SH-SY5Y (cell line): ENCODE data around the gene FTSJ1.

Experiments used
- GATA2 ChIP-seq: IDR thresholded peaks from 2 replicates; pipeline ENCODE4 v1.6.1; 2011; ENCODE audit warnings: mild to moderate bottlenecking, low read depth, low read length
- GATA3 ChIP-seq: IDR thresholded peaks from 2 replicates; pipeline ENCODE4 v1.6.1; 2011; ENCODE audit warnings: low read depth, mild to moderate bottlenecking, low read length, moderate library complexity

Gene FTSJ1

GRCh38 chrX:48480142-48480541 is 4.1 kb downstream of the FTSJ1 start:
- TF ChIP-seq GATA2: no peak

- no peak for TF ChIP-seq GATA3
- no peak for TF ChIP-seq GATA2
Measured at GRCh38 chrX:48480583-48480982, 4.6 kb downstream of the FTSJ1 start.

GRCh38 chrX:48482526-48482925 is 6.5 kb downstream of the FTSJ1 start:
- TF ChIP-seq GATA3: no peak
- TF ChIP-seq GATA2: no peak

GRCh38 chrX:48487362-48487798 is 11.4 kb downstream of the FTSJ1 start:
- no peak for TF ChIP-seq GATA2
- no peak for TF ChIP-seq GATA3

GRCh38 chrX:48488034-48488433 is 12.0 kb downstream of the FTSJ1 start:
- TF ChIP-seq GATA3 (no peak), GATA2 (no peak)

- TF ChIP-seq GATA2: no peak
- TF ChIP-seq GATA3: no peak
Measured at GRCh38 chrX:48489296-48489695, 13.3 kb downstream of the FTSJ1 start.

GRCh38 chrX:48489892-48490291 is 13.9 kb downstream of the FTSJ1 start:
- TF ChIP-seq GATA3 (no peak), GATA2 (no peak)

- TF ChIP-seq GATA2: no peak
- TF ChIP-seq GATA3: no peak
Measured at GRCh38 chrX:48490661-48491060, 14.7 kb downstream of the FTSJ1 start.

GRCh38 chrX:48491809-48492208 is 15.8 kb downstream of the FTSJ1 start:
- no peak for TF ChIP-seq GATA3
- no peak for TF ChIP-seq GATA2

GRCh38 chrX:48492293-48492910 is 16.4 kb downstream of the FTSJ1 start:
- TF ChIP-seq GATA2 (no peak), GATA3 (no peak)

- TF ChIP-seq GATA3 (no peak), GATA2 (no peak)
Measured at GRCh38 chrX:48493890-48494364, 17.9 kb downstream of the FTSJ1 start.

- TF ChIP-seq GATA2: no peak
- TF ChIP-seq GATA3: no peak
Measured at GRCh38 chrX:48496660-48497059, 20.7 kb downstream of the FTSJ1 start.

GRCh38 chrX:48497871-48498270 is 21.9 kb downstream of the FTSJ1 start:
- TF ChIP-seq GATA2 (no peak), GATA3 (no peak)

- TF ChIP-seq GATA3: no peak
- no peak for TF ChIP-seq GATA2
Measured at GRCh38 chrX:48498374-48498809, 22.4 kb downstream of the FTSJ1 start.

- TF ChIP-seq GATA2 (no peak), GATA3 (no peak)
Measured at GRCh38 chrX:48504261-48504660, 28.3 kb downstream of the FTSJ1 start.

- TF ChIP-seq GATA3: no peak
- no peak for TF ChIP-seq GATA2
Measured at GRCh38 chrX:48505481-48505880, 29.5 kb downstream of the FTSJ1 start.
